CD4-positive, alpha-beta T cell treated with Interleukin-15 for 4 hours (primary cell): Measurements from ENCODE around the gene CCL18.
"Not testable (repeated sequence)": the region's sequence is repeated elsewhere in the genome, so short reads cannot be mapped to it uniquely, and the experiment has no call there.

Experiments used
- DNase-seq: peaks from one replicate; pipeline ENCODE4 v3.0.0-alpha.2; 2020; ENCODE audit warnings: low spot score

CCL18 gene

GRCh38 chr17:36104246-36104645, 40.2 kb downstream of the CCL18 start:
- DNase-seq, result not testable (repeated sequence)

GRCh38 chr17:36104701-36105181, 40.7 kb downstream of the CCL18 start:
- DNase-seq, result no peak

GRCh38 chr17:36105781-36106492, 41.9 kb downstream of the CCL18 start:
- DNase-seq, result no peak

- DNase-seq, result no peak
These were observed 42.4 kb downstream of the CCL18 start for GRCh38 chr17:36106493-36106835.

GRCh38 chr17:36107660-36108059, 43.6 kb downstream of the CCL18 start:
- DNase-seq, result no peak

DNA sequence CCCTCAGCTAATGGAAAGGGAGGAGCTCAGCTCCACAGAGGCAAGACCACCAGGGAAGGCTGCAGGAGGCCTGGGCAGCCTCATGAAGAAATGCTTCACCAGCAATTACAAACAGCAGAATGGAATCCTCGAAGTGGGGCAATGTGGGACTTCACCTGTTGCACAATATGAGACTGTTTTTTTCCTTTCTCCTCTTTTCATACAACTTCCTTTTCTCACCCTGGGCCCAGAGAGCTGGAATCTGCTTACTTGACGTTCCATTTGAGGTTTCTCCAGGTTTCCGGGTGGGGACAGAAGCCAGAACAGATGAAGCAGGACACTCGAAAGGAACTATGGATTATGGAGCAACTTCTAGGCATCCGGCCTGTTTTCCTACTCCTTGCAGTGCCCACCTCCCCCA, 44.2 kb downstream of the CCL18 start:
- not testable (repeated sequence) for DNase-seq

GRCh38 chr17:36111068-36111490, 47.0 kb downstream of the CCL18 start:
- DNase-seq, result no peak

- DNase-seq, result no peak
These were observed 48.5 kb downstream of the CCL18 start for GRCh38 chr17:36112572-36112971.

DNA sequence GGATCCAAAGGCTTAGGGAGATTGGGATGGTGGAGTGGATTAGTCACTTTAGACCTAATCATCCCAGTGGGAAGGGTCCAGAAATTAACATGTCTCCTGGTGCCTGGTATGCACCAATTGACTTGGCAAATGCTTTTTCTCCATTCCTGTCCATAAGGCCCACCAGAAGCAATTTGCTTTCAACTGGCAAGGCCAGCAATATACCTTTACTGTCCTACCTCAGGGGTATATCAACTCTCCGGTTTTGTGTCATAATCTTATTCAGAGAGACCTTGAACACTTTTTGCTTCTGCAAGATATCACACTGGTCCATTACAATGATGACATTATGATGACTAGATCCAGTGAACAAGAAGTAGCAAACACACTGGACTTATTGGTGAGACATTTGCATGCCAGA, 49.1 kb downstream of the CCL18 start:
- DNase-seq, result not testable (repeated sequence)

DNA sequence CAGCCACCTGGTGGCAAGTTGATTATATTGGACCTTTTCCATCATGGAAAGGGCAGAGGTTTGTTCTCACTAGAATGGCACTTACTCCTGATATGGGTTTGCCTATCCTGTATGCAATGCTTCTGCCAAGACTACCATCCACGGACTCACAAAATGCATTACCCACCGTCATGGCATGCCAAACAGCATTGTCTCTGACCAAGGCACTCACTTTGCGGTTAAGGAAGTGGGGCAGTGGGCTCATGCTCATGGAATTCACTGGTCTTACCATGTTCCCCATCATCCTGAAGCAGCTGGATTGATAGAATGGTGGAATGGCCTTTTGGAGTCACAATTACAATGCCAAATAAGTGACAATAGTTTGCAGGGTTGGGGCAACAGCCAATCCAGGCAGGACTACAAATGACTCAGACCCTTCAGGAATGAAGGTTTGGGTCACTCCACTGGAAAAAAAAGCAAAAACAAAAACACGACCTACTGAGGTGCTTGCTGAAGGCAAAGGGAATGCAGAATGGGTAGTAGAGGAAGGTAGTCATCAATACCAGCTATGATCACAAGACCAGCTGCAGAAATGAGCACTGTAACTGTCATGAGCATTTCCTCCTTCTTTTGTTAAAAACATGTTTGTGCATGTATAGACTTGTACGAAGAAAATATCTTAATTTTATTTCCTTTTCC, 51.0 kb downstream of the CCL18 start:
- not testable (repeated sequence) for DNase-seq

DNA sequence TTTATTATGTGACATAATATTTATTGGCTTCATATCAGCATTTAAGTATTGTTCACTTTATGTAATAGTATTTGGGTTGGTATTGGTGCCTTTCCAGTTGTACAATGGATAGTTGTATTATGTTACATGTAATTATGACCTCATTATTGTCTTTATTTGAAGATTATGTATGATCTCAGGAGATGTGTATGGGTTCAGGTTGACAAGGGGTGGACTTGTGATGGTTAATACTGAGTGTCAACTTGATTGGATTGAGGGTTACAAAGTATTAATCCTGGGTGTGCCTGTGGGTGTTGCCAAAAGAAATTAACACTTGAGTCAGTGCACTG, 51.5 kb downstream of the CCL18 start:
- not testable (repeated sequence) for DNase-seq

GRCh38 chr17:36117505-36118382, 53.7 kb downstream of the CCL18 start:
- no peak for DNase-seq

DNA sequence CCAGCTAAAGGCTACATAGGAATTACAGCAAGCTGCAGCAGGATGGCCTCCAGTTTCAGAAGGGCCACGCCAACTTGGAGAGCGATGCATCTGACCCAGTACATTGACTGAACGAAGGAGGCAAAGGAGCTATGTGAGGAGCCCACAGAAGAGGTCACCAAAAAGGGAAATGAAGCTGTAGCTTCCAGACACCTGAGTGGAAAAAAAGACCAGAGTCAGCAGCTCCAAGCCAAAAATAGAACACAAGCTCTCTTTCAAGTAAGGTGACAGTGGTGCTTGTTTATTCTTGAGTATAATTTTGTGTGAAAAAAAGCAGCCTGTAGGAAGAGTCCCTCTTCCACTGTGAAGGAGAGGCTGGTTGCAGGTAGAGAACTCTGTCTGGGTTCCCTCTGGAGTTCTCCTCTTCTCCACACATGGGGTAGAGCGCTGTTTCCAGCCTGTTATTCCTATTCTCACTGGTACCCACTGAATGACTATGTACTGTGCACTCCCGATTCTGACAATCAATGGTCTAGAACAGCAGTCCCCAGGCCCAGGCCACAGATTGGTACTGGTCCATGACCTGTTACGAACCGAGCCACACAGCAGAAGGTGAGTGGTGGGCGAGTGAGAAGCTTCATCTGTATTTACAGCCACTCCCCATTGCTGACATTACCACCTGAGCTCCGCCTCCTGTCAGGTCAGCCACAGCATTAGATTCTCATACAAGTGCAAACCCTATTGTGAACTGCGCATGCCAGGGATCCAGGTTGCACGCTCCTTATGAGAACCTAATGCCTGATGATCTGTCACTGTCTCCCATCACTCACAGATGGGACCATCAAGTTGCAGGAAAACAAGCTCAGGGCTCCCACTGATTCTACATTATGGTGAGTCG, 54.6 kb downstream of the CCL18 start:
- DNase-seq, result no peak

- DNase-seq, result no peak
These were observed 56.1 kb downstream of the CCL18 start for GRCh38 chr17:36120221-36120620.

DNA sequence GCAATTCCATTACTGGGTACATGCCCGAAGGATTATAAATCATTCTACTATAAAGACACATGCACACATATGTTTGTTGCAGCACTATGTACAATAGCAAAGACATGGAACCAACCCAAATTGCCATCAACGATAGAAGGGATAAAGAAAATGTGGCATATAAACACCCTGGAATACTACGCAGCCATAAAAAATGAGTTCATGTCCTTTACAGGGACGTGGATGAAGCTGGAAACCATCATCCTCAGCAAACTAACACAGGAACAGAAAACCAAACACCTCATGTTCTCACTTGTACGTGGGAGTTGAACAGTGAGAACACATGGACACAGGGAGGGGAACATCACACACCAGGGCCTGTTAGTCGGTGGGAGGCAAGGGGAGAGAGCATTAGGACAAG, 57.0 kb downstream of the CCL18 start:
- DNase-seq, result not testable (repeated sequence)
